ENCODE measurements around the gene ERG28.

DNA sequence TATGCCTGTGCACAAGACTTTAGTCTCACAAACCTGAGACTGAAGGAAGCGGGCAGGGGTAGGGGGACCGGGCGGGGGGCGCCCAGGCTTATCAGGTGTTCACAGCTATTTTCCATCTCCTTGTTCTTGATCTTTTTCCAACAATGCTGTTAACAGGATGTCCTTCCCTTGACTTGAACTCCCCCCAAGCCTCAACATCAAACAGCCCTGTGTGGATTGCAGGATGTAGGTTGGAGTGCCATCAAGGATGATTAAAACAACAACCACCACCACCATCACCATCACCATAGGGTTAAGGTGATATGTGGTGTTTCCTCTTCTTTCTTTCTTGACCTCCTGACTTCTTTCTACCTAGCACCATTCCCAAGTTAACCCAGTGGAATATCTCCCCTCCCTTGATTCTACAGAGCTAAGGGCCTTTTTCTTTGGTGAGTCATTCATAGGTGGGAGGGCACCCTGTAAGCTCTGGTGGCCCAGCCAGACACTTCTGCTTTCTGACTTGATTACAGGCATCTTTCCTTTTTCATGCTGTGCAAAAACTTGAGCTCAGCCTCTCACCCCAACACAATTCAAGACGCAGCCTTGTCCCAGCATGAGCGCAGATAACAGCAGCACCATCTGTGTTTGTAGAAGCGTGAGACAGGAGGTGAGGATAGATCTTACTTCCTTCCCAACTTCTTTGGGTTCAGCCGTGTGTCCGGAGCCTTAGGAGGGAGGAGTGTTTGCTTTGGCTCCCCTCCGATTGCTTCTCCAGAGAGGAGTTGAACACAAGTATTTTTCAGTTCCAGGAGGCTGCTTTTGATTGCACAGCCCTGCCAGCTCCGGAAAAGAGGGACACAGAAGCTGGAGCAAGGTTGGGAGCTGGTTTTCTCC, 55.5 kb downstream of the ERG28 start:
- TF ChIP-seq, protein P1, sequence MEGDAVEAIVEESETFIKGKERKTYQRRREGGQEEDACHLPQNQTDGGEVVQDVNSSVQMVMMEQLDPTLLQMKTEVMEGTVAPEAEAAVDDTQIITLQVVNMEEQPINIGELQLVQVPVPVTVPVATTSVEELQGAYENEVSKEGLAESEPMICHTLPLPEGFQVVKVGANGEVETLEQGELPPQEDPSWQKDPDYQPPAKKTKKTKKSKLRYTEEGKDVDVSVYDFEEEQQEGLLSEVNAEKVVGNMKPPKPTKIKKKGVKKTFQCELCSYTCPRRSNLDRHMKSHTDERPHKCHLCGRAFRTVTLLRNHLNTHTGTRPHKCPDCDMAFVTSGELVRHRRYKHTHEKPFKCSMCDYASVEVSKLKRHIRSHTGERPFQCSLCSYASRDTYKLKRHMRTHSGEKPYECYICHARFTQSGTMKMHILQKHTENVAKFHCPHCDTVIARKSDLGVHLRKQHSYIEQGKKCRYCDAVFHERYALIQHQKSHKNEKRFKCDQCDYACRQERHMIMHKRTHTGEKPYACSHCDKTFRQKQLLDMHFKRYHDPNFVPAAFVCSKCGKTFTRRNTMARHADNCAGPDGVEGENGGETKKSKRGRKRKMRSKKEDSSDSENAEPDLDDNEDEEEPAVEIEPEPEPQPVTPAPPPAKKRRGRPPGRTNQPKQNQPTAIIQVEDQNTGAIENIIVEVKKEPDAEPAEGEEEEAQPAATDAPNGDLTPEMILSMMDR (IDR thresholded peaks at IDR 0.05; ENCODE audit: low read length) = no peak
- TF ChIP-seq EZH2phosphoT487 (IDR thresholded peaks at IDR 0.05; ENCODE audit: low read length) = no peak
- no peak for TF ChIP-seq EZH2 (optimal IDR thresholded peaks at IDR 0.05; ENCODE audit: low read depth, low read length)
